H9 (cell line): ENCODE data around the gene ANKRD29. TPM values are rescaled to one million over a fixed set of nuclear protein-coding genes. Genes with fewer than 3 reads are reported as not detected.

ENCODE experiments used
- DNase-seq: peaks from one replicate; pipeline ENCODE4 v3.0.0-alpha.2; 2017
- H2AFZ ChIP-seq: one replicate; pipeline ENCODE4 v1.6.1; 2013; ENCODE audit warnings: mild to moderate bottlenecking, low read length, control low read depth, moderate library complexity
- H2AK5ac ChIP-seq: 2 replicates; pipeline ENCODE4 v1.6.1; 2013; ENCODE audit warnings: low read length, control low read depth, mixed read lengths; ENCODE audit not compliant: insufficient read length
- H2BK120ac ChIP-seq: one replicate; pipeline ENCODE4 v1.6.1; 2013; ENCODE audit warnings: low read depth, mild to moderate bottlenecking, low read length, control low read depth, inconsistent platforms; ENCODE audit not compliant: poor library complexity, severe bottlenecking
- H2BK12ac ChIP-seq: 2 replicates; pipeline ENCODE4 v1.6.1; 2013; ENCODE audit warnings: low read length, control low read depth, mixed read lengths, low read depth; ENCODE audit not compliant: insufficient read length
- H2BK15ac ChIP-seq: 2 replicates; pipeline ENCODE4 v1.6.1; 2013; ENCODE audit warnings: low read depth, low read length, control low read depth
- H2BK20ac ChIP-seq: one replicate; pipeline ENCODE4 v1.6.1; 2013; ENCODE audit warnings: low read depth, mild to moderate bottlenecking, low read length, control low read depth, inconsistent platforms; ENCODE audit not compliant: poor library complexity, severe bottlenecking
- H2BK5ac ChIP-seq: 2 replicates; pipeline ENCODE4 v1.6.1; 2013; ENCODE audit warnings: low read length, control low read depth, mixed read lengths; ENCODE audit not compliant: insufficient read length
- H3K14ac ChIP-seq: 2 replicates; pipeline ENCODE4 v1.6.1; 2013; ENCODE audit warnings: low read length, control low read depth; ENCODE audit not compliant: insufficient read depth
- H3K18ac ChIP-seq: 2 replicates; pipeline ENCODE4 v1.6.1; 2013; ENCODE audit warnings: low read depth, mild to moderate bottlenecking, mixed read lengths, low read length, control low read depth; ENCODE audit not compliant: insufficient read length
- H3K23ac ChIP-seq: 2 replicates; pipeline ENCODE4 v1.6.1; 2013; ENCODE audit warnings: low read length, control low read depth, mixed read lengths, low read depth; ENCODE audit not compliant: insufficient read length
- H3K23me2 ChIP-seq: 2 replicates; pipeline ENCODE4 v1.6.1; 2013; ENCODE audit warnings: low read depth, mild to moderate bottlenecking, mixed read lengths, low read length, control low read depth; ENCODE audit not compliant: insufficient read length, poor library complexity, severe bottlenecking
- H3K27ac ChIP-seq: 2 replicates; pipeline ENCODE4 v1.5.1; 2013; ENCODE audit warnings: low read length, control low read depth, mixed read lengths, low read depth; ENCODE audit not compliant: insufficient read length
- H3K27me3 ChIP-seq: 2 replicates; pipeline ENCODE4 v1.6.1; 2013; ENCODE audit warnings: low read length, control low read depth, inconsistent platforms; ENCODE audit not compliant: insufficient read depth
- H3K4ac ChIP-seq: 2 replicates; pipeline ENCODE4 v1.6.1; 2013; ENCODE audit warnings: low read depth, mild to moderate bottlenecking, control low read depth, inconsistent platforms, low read length, moderate library complexity
- H3K4me1 ChIP-seq: 2 replicates; pipeline ENCODE4 v1.6.1; 2013; ENCODE audit warnings: low read length, control low read depth, inconsistent platforms; ENCODE audit not compliant: insufficient read depth
- H3K4me2 ChIP-seq: 2 replicates; pipeline ENCODE4 v1.6.1; 2013; ENCODE audit warnings: low read length, control low read depth, mixed read lengths; ENCODE audit not compliant: insufficient read length, insufficient read depth
- H3K56ac ChIP-seq: 2 replicates; pipeline ENCODE4 v1.6.1; 2013; ENCODE audit warnings: low read depth, mild to moderate bottlenecking, mixed read lengths, low read length, control low read depth; ENCODE audit not compliant: insufficient read length
- H3K79me1 ChIP-seq: 2 replicates; pipeline ENCODE4 v1.6.1; 2013; ENCODE audit warnings: low read depth, mild to moderate bottlenecking, moderate library complexity, low read length, control low read depth, inconsistent platforms; ENCODE audit not compliant: insufficient read depth, poor library complexity, severe bottlenecking
- H3K79me2 ChIP-seq: 2 replicates; pipeline ENCODE4 v1.6.1; 2013; ENCODE audit warnings: low read length, control low read depth, inconsistent platforms; ENCODE audit not compliant: insufficient read depth
- H3K9ac ChIP-seq: 2 replicates; pipeline ENCODE4 v1.6.1; 2013; ENCODE audit warnings: low read length, control low read depth, mixed read lengths; ENCODE audit not compliant: insufficient read length; ENCODE audit errors: extremely low read depth
- H3K9me3 ChIP-seq: one replicate; pipeline ENCODE4 v1.6.1; 2013; ENCODE audit warnings: low read depth, low read length, inconsistent platforms; ENCODE audit not compliant: control insufficient read depth
- H3T11ph ChIP-seq: one replicate; pipeline ENCODE4 v1.6.1; 2013; ENCODE audit warnings: mild to moderate bottlenecking, low read length, control low read depth, inconsistent platforms
- H4K20me1 ChIP-seq: one replicate; pipeline ENCODE4 v1.6.1; 2013; ENCODE audit not compliant: control insufficient read depth, insufficient read length, insufficient read depth
- H4K5ac ChIP-seq: 2 replicates; pipeline ENCODE4 v1.6.1; 2013; ENCODE audit warnings: low read depth, mild to moderate bottlenecking, mixed read lengths, low read length, control low read depth; ENCODE audit not compliant: insufficient read length
- H4K8ac ChIP-seq: replicated peaks from 2 replicates; pipeline ENCODE4 v1.6.1; 2013; ENCODE audit warnings: low read length, control low read depth, mixed read lengths, low read depth; ENCODE audit not compliant: insufficient read length
- H4K91ac ChIP-seq: 2 replicates; pipeline ENCODE4 v1.6.1; 2013; ENCODE audit warnings: low read depth, mild to moderate bottlenecking, moderate library complexity, mixed read lengths, low read length, control low read depth; ENCODE audit not compliant: insufficient read length
- H3K27ac Mint-ChIP-seq, 3 experiments: 2 replicates in 2 of 3; 3 replicates in 1 of 3; pipeline ENCODE4 v1.8.0; 2020 to 2021; ENCODE audit warnings: mixed read lengths in 3 of 3, mild to moderate bottlenecking in 1 of 3, moderate library complexity in 1 of 3
- H3K27me3 Mint-ChIP-seq: 2 replicates; pipeline ENCODE4 v1.8.0; 2021; ENCODE audit warnings: low read depth, mild to moderate bottlenecking, moderate library complexity, mixed read lengths
- H3K36me3 Mint-ChIP-seq, 3 experiments: 2 replicates in 2 of 3; 3 replicates in 1 of 3; pipeline ENCODE4 v1.8.0; 2020 to 2021; ENCODE audit warnings: low read depth in 3 of 3, mixed read lengths in 3 of 3; ENCODE audit not compliant: insufficient read depth in 1 of 3
- H3K4me1 Mint-ChIP-seq, 2 experiments: 2 replicates each; pipeline ENCODE4 v1.8.0; 2020; ENCODE audit warnings: mixed read lengths in 2 of 2
- H3K4me3 Mint-ChIP-seq, 2 experiments: 2 replicates in 1 of 2; 3 replicates in 1 of 2; pipeline ENCODE4 v1.8.0; 2020 to 2021; ENCODE audit warnings: mild to moderate bottlenecking in 2 of 2, mixed read lengths in 2 of 2, moderate library complexity in 1 of 2
- H3K9me3 Mint-ChIP-seq, 2 experiments: 2 replicates in 1 of 2; 3 replicates in 1 of 2; pipeline ENCODE4 v1.8.0; 2020; ENCODE audit warnings: mild to moderate bottlenecking in 2 of 2, mixed read lengths in 2 of 2, moderate library complexity in 1 of 2
- WGBS: extraction: QIAGEN DNeasy Blood & Tissue Kit; methylation state at CpG from one replicate; pipeline ENCODE4 v1.1.7; 2013; ENCODE audit warnings: missing lambda C conversion rate, low lambda C conversion rate, mixed read lengths; ENCODE audit not compliant: insufficient read length; ENCODE audit errors: extremely low coverage; 5-methylcytosine and 5-hydroxymethylcytosine counted together
- total RNA-seq: library from RNA; stranded (reverse); gene quantifications from 2 replicates; pipeline ENCODE4 v1.2.1, GENCODE V29; 2021
- TF ChIP-seq, protein P1 (sequence below): fragments of 200-600 bp; sonication (generic); conservative IDR thresholded peaks from 3 replicates; pipeline ENCODE4 v1.8.0; 2021; ENCODE audit warnings: antibody characterized with exemption, mild to moderate bottlenecking

The ANKRD29 gene
- total RNA-seq, 1 experiment from 2014 or later, result 2.1 TPM

- H3K27ac Mint-ChIP-seq, result no peak overlapping the region
- H2AK5ac ChIP-seq, result no peak overlapping the region
- H3K23ac ChIP-seq, result no peak overlapping the region
- no peaks in the 10 kb centered on the region for H3K36me3 Mint-ChIP-seq
- H3K4me1 Mint-ChIP-seq, result peaks cover 6 to 7% of the 10 kb centered on the region in 2 experiments
- H4K8ac ChIP-seq, result no peak overlapping the region
- H2BK20ac ChIP-seq, result no peak overlapping the region
- H2AFZ ChIP-seq, result no peak overlapping the region
- H2BK15ac ChIP-seq, result no peak overlapping the region
- H3K27me3 ChIP-seq, result no peaks in the 10 kb centered on the region
- no peak overlapping the region for H4K5ac ChIP-seq
- H3K9me3 ChIP-seq, result no peaks in the 10 kb centered on the region
- no peak overlapping the region for H3K4ac ChIP-seq
- H3K4me2 ChIP-seq, result no peak overlapping the region
- H3T11ph ChIP-seq, result no peak overlapping the region
- no peaks in the 10 kb centered on the region for H3K79me1 ChIP-seq
- no peaks in the 10 kb centered on the region for H3K27me3 Mint-ChIP-seq
- no peak overlapping the region for H3K56ac ChIP-seq
- no peak overlapping the region for H4K91ac ChIP-seq
- no peaks in the 10 kb centered on the region for H3K23me2 ChIP-seq
- H3K27ac ChIP-seq, result no peak overlapping the region
- H2BK5ac ChIP-seq, result no peak overlapping the region
- H4K20me1 ChIP-seq, result no peaks in the 10 kb centered on the region
- H3K79me2 ChIP-seq, result no peaks in the 10 kb centered on the region
- no peak overlapping the region for H3K4me3 Mint-ChIP-seq
- H2BK120ac ChIP-seq, result no peak overlapping the region
- WGBS, result no CpG with 5 or more reads among the region's 3 CpGs
- H2BK12ac ChIP-seq, result no peak overlapping the region
- no peak overlapping the region for H3K14ac ChIP-seq
- H3K4me1 ChIP-seq, result peaks cover 3% of the 10 kb centered on the region; the same call in 1 of the 2 replicates
- no peak overlapping the region for H3K9ac ChIP-seq
- DNase-seq, result no peak
- H3K18ac ChIP-seq, result no peak overlapping the region
- TF ChIP-seq, protein P1, sequence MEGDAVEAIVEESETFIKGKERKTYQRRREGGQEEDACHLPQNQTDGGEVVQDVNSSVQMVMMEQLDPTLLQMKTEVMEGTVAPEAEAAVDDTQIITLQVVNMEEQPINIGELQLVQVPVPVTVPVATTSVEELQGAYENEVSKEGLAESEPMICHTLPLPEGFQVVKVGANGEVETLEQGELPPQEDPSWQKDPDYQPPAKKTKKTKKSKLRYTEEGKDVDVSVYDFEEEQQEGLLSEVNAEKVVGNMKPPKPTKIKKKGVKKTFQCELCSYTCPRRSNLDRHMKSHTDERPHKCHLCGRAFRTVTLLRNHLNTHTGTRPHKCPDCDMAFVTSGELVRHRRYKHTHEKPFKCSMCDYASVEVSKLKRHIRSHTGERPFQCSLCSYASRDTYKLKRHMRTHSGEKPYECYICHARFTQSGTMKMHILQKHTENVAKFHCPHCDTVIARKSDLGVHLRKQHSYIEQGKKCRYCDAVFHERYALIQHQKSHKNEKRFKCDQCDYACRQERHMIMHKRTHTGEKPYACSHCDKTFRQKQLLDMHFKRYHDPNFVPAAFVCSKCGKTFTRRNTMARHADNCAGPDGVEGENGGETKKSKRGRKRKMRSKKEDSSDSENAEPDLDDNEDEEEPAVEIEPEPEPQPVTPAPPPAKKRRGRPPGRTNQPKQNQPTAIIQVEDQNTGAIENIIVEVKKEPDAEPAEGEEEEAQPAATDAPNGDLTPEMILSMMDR, result no peak
- no peaks in the 10 kb centered on the region for H3K9me3 Mint-ChIP-seq
Observed at GRCh38 chr18:23712445-23712844, 49.7 kb upstream of the ANKRD29 start.
